ENCODE measurements around the gene CCSER2. TPM values are rescaled to one million over a fixed set of nuclear protein-coding genes. Genes with fewer than 3 reads are reported as not detected.
"Not testable (repeated sequence)": the region's sequence is repeated elsewhere in the genome, so short reads cannot be mapped to it uniquely, and the experiment has no call there.

CCSER2 gene
- total RNA-seq, 1 donor from 2014 or later: 52.3 TPM

DNA sequence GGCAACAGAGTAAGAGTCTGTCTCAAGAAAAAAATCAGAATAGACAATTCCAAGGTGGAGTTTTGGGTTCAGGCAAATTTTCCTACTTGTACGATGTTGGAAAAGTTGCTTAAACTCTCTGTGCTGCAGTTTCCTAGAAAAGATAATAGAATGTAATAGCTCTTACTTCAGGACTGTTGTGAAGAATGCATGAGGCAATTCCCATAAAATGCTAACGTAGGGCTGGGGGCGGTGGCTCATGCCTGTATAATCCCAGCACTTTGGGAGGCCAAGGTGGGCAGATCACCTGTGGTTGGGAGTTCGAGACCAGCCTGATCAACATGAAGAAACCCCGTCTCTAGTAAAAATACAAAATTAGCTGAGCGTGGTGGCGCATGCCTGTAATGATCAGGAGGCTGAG, 121.0 kb downstream of the CCSER2 start:
- H3K27ac Mint-ChIP-seq; intact Hi-C loops (cut with micrococcal nuclease); H3K4me1 Mint-ChIP-seq (ENCODE audit: low read depth); DNase-seq (ENCODE audit: low spot score); H3K9me3 Mint-ChIP-seq; H3K4me3 Mint-ChIP-seq; H3K27me3 Mint-ChIP-seq (ENCODE audit: insufficient read depth): not testable (repeated sequence)
- H3K36me3 Mint-ChIP-seq (ENCODE audit: low read depth): peaks cover 18% of the 10 kb centered on the region

GRCh38 chr10:84452003-84452402, 123.6 kb downstream of the CCSER2 start:
- Mint-ChIP-seq H3K36me3 (ENCODE audit: low read depth) (peaks cover 21% of the 10 kb centered on the region), H3K27ac (no peak overlapping the region), H3K4me3 (no peak overlapping the region), H3K4me1 (ENCODE audit: low read depth) (no peaks in the 10 kb centered on the region), H3K9me3 (no peaks in the 10 kb centered on the region), H3K27me3 (ENCODE audit: insufficient read depth) (no peaks in the 10 kb centered on the region)
- DNase-seq (ENCODE audit: low spot score): no peak
- intact Hi-C loops (cut with micrococcal nuclease): no loop called here

- no peak overlapping the region for H3K4me3 Mint-ChIP-seq
Observed at GRCh38 chr10:84453303-84453702, 124.9 kb downstream of the CCSER2 start.

GRCh38 chr10:84456126-84456525, 127.7 kb downstream of the CCSER2 start:
- no peak overlapping the region for H3K27ac Mint-ChIP-seq
- intact Hi-C loops (cut with micrococcal nuclease): no loop called here
- peaks cover 12% of the 10 kb centered on the region for H3K9me3 Mint-ChIP-seq
- no peak overlapping the region for H3K4me3 Mint-ChIP-seq
- DNase-seq (ENCODE audit: low spot score): no peak
- peaks cover 30% of the 10 kb centered on the region for H3K36me3 Mint-ChIP-seq (ENCODE audit: low read depth)
- no peaks in the 10 kb centered on the region for H3K27me3 Mint-ChIP-seq (ENCODE audit: insufficient read depth)
- no peaks in the 10 kb centered on the region for H3K4me1 Mint-ChIP-seq (ENCODE audit: low read depth)

More at GRCh38 chr10:84453303-84453702, 124.9 kb downstream of the CCSER2 start:
- H3K27ac Mint-ChIP-seq: no peak overlapping the region
- H3K27me3 Mint-ChIP-seq (ENCODE audit: insufficient read depth): no peaks in the 10 kb centered on the region
- intact Hi-C loops (cut with micrococcal nuclease): no loop called here
- peaks cover 17% of the 10 kb centered on the region for H3K36me3 Mint-ChIP-seq (ENCODE audit: low read depth)
- no peak for DNase-seq (ENCODE audit: low spot score)
- H3K4me1 Mint-ChIP-seq (ENCODE audit: low read depth): no peaks in the 10 kb centered on the region
- peaks cover 5% of the 10 kb centered on the region for H3K9me3 Mint-ChIP-seq

GRCh38 chr10:84460520-84460919, 132.1 kb downstream of the CCSER2 start:
- H3K4me3 Mint-ChIP-seq: no peak overlapping the region
- peaks cover 31% of the 10 kb centered on the region for H3K36me3 Mint-ChIP-seq (ENCODE audit: low read depth)
- intact Hi-C loops (cut with micrococcal nuclease): no loop called here
- H3K27ac Mint-ChIP-seq: no peak overlapping the region
- H3K9me3 Mint-ChIP-seq: peaks cover 12% of the 10 kb centered on the region
- H3K27me3 Mint-ChIP-seq (ENCODE audit: insufficient read depth): no peaks in the 10 kb centered on the region
- H3K4me1 Mint-ChIP-seq (ENCODE audit: low read depth): no peaks in the 10 kb centered on the region
- no peak for DNase-seq (ENCODE audit: low spot score)

DNA sequence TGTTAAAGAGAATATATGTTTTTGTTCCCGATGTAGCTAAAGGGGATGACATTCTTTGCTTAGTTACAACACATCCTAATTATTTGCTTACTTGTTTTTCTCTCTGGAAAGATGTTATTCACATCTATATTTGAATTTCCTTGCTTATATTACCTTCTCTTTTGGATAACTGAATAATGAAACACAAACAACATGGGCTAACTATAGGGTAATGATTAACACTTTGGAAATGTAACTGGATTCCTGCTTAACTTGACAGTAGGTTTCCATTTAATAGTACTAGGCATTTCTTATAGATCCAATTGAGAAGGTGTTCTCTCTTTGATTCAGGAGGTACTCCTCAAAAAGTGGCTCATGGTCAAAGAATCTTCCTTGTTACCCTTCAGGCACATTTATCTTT, 141.1 kb downstream of the CCSER2 start:
- no peak for DNase-seq (ENCODE audit: low spot score)
- H3K4me3 Mint-ChIP-seq: no peak overlapping the region
- no peaks in the 10 kb centered on the region for H3K4me1 Mint-ChIP-seq (ENCODE audit: low read depth)
- no peaks in the 10 kb centered on the region for H3K9me3 Mint-ChIP-seq
- H3K27ac Mint-ChIP-seq: no peak overlapping the region
- intact Hi-C loops (cut with micrococcal nuclease): no loop called here
- no peaks in the 10 kb centered on the region for H3K27me3 Mint-ChIP-seq (ENCODE audit: insufficient read depth)
- peaks cover 15% of the 10 kb centered on the region for H3K36me3 Mint-ChIP-seq (ENCODE audit: low read depth)

- no peak for DNase-seq (ENCODE audit: low spot score)
- Mint-ChIP-seq H3K27me3 (ENCODE audit: insufficient read depth) (no peaks in the 10 kb centered on the region), H3K4me1 (ENCODE audit: low read depth) (peaks cover 7% of the 10 kb centered on the region), H3K36me3 (ENCODE audit: low read depth) (peaks cover 7% of the 10 kb centered on the region), H3K9me3 (no peaks in the 10 kb centered on the region), H3K27ac (no peak overlapping the region), H3K4me3 (no peak overlapping the region)
- intact Hi-C loops (cut with micrococcal nuclease): no loop called here
Observed at GRCh38 chr10:84473136-84473535, 144.7 kb downstream of the CCSER2 start.

GRCh38 chr10:84477398-84478128, 149.2 kb downstream of the CCSER2 start:
- peaks cover 12% of the 10 kb centered on the region for H3K4me1 Mint-ChIP-seq (ENCODE audit: low read depth)
- DNase-seq (ENCODE audit: low spot score): no peak
- H3K36me3 Mint-ChIP-seq (ENCODE audit: low read depth): peaks cover 12% of the 10 kb centered on the region
- no peaks in the 10 kb centered on the region for H3K9me3 Mint-ChIP-seq
- H3K27ac Mint-ChIP-seq: no peak overlapping the region
- intact Hi-C loops (cut with micrococcal nuclease): no loop called here
- H3K27me3 Mint-ChIP-seq (ENCODE audit: insufficient read depth): no peaks in the 10 kb centered on the region
- H3K4me3 Mint-ChIP-seq: no peak overlapping the region

GRCh38 chr10:84478151-84478550, 149.8 kb downstream of the CCSER2 start:
- Mint-ChIP-seq H3K27ac (no peak overlapping the region), H3K9me3 (no peaks in the 10 kb centered on the region), H3K27me3 (ENCODE audit: insufficient read depth) (no peaks in the 10 kb centered on the region), H3K4me1 (ENCODE audit: low read depth) (peaks cover 12% of the 10 kb centered on the region), H3K4me3 (no peak overlapping the region), H3K36me3 (ENCODE audit: low read depth) (peaks cover 12% of the 10 kb centered on the region)
- no peak for DNase-seq (ENCODE audit: low spot score)
- intact Hi-C loops (cut with micrococcal nuclease): no loop called here

- no peak overlapping the region for H3K27ac Mint-ChIP-seq
- H3K9me3 Mint-ChIP-seq: no peaks in the 10 kb centered on the region
- H3K4me1 Mint-ChIP-seq (ENCODE audit: low read depth): peaks cover 12% of the 10 kb centered on the region
- H3K4me3 Mint-ChIP-seq: no peak overlapping the region
- no peak for DNase-seq (ENCODE audit: low spot score)
- intact Hi-C loops (cut with micrococcal nuclease): no loop called here
- H3K27me3 Mint-ChIP-seq (ENCODE audit: insufficient read depth): no peaks in the 10 kb centered on the region
- peaks cover 12% of the 10 kb centered on the region for H3K36me3 Mint-ChIP-seq (ENCODE audit: low read depth)
Observed at GRCh38 chr10:84478679-84479078, 150.3 kb downstream of the CCSER2 start.

DNA sequence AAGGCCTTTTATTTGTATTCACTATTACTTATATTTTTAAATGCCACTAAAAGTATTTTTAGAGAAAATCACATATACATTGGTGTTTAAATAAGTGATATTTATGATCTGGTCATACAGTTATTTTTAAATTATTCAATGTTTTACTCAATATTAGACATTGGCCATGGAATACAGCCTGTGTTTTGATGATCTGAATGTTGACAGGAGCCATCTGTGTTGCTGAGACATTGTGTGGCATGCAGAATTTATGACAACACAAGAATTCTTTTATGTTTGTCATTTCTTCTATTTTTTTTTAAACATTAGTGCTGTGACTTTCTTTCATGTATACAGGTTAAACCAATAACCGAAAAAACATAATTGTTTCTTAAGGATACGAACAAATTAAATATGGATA, 156.2 kb downstream of the CCSER2 start:
- H3K36me3 Mint-ChIP-seq (ENCODE audit: low read depth): peaks cover 21% of the 10 kb centered on the region
- H3K27ac Mint-ChIP-seq: no peak overlapping the region
- no peak for DNase-seq (ENCODE audit: low spot score)
- H3K4me3 Mint-ChIP-seq: no peak overlapping the region
- H3K27me3 Mint-ChIP-seq (ENCODE audit: insufficient read depth): no peaks in the 10 kb centered on the region
- no peaks in the 10 kb centered on the region for H3K9me3 Mint-ChIP-seq
- no peaks in the 10 kb centered on the region for H3K4me1 Mint-ChIP-seq (ENCODE audit: low read depth)
- intact Hi-C loops (cut with micrococcal nuclease): no loop called here

DNA sequence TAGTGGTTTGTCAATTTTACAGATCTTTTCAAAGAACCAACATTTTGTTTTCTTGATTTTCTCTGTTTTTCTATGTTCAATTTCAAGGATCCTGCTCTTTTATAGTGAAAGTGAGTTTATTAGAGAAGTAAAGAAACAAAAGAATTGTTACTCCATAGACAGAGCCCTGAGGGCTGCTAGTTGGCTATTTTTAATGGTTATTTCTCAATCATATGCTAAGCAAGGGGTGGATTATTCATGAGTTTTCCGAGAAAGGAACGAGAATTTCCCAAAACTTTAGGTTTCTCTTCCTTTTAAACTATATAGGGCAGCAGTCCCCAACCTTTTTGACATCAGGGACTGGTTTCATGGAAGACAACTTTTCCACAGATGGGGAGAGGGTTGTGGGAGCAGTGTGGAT, 165.0 kb downstream of the CCSER2 start:
- H3K36me3 Mint-ChIP-seq (ENCODE audit: low read depth): peaks cover 17% of the 10 kb centered on the region
- intact Hi-C loops (cut with micrococcal nuclease): no loop called here
- H3K9me3 Mint-ChIP-seq: no peaks in the 10 kb centered on the region
- H3K4me3 Mint-ChIP-seq: no peak overlapping the region
- no peak overlapping the region for H3K27ac Mint-ChIP-seq
- no peak for DNase-seq (ENCODE audit: low spot score)
- no peaks in the 10 kb centered on the region for H3K27me3 Mint-ChIP-seq (ENCODE audit: insufficient read depth)
- H3K4me1 Mint-ChIP-seq (ENCODE audit: low read depth): no peaks in the 10 kb centered on the region

- no peaks in the 10 kb centered on the region for H3K4me1 Mint-ChIP-seq (ENCODE audit: low read depth)
- no peaks in the 10 kb centered on the region for H3K9me3 Mint-ChIP-seq
- intact Hi-C loops (cut with micrococcal nuclease): no loop called here
- H3K27ac Mint-ChIP-seq: no peak overlapping the region
- no peaks in the 10 kb centered on the region for H3K27me3 Mint-ChIP-seq (ENCODE audit: insufficient read depth)
- H3K4me3 Mint-ChIP-seq: no peak overlapping the region
- no peak for DNase-seq (ENCODE audit: low spot score)
- H3K36me3 Mint-ChIP-seq (ENCODE audit: low read depth): peaks cover 13% of the 10 kb centered on the region
Observed at GRCh38 chr10:84493951-84494848, 165.8 kb downstream of the CCSER2 start.
